HG03439 (cell line): ENCODE results near the gene NLGN3.

Experiments
- ATAC-seq: cut with Tn5 transposase; IDR thresholded peaks from one replicate; pipeline ENCODE4 v1.9.1; 2021; ENCODE audit warnings: mild to moderate bottlenecking, moderate library complexity; ENCODE audit not compliant: unreplicated experiment

NLGN3 gene

GRCh38 chrX:71210816-71211215 lies 66.2 kb downstream of the NLGN3 start:
- no peak for ATAC-seq

GRCh38 chrX:71212536-71212935 lies 67.9 kb downstream of the NLGN3 start:
- ATAC-seq = no peak

- ATAC-seq = no peak
These were observed 69.5 kb downstream of the NLGN3 start for GRCh38 chrX:71214152-71214551.

- no peak for ATAC-seq
These were observed 70.1 kb downstream of the NLGN3 start for GRCh38 chrX:71214604-71215337.

GRCh38 chrX:71215338-71215912 lies 70.8 kb downstream of the NLGN3 start:
- no peak for ATAC-seq

- ATAC-seq = no peak
These were observed 71.8 kb downstream of the NLGN3 start for GRCh38 chrX:71216485-71216884.

GRCh38 chrX:71217298-71217697 lies 72.7 kb downstream of the NLGN3 start:
- no peak for ATAC-seq
